ENCODE measurements around the gene PNMT. TPM values are rescaled to one million over a fixed set of nuclear protein-coding genes. Genes with fewer than 3 reads are reported as not detected.

Gene PNMT
- total RNA-seq, 2 experiments from 2014 or later, result not detected

GRCh38 chr17:39627047-39627711 lies 41.1 kb upstream of the PNMT start:
- Histone ChIP-seq H3K36me3 (ENCODE audit: insufficient read depth, low read length) (no peaks in the 10 kb centered on the region), H3K4me1 (ENCODE audit: insufficient read depth, low read length, poor library complexity, severe bottlenecking) (peaks cover 25% of the 10 kb centered on the region), H3K4me2 (ENCODE audit: low read length) (no peak overlapping the region), H4K20me1 (ENCODE audit: insufficient read depth, low read length) (no peaks in the 10 kb centered on the region), H3K9me3 (ENCODE audit: low read length) (no peaks in the 10 kb centered on the region), H3K79me2 (ENCODE audit: insufficient read depth, low read depth, low read length) (no peaks in the 10 kb centered on the region), H3K4me3 (ENCODE audit: low read depth, low read length, poor library complexity, severe bottlenecking) (no peak overlapping the region), H3K9me2 (ENCODE audit: insufficient read depth, low read length) (no peaks in the 10 kb centered on the region), H3K27ac (ENCODE audit: low read depth, low read length, poor library complexity, severe bottlenecking) (no peak overlapping the region), H2AFZ (ENCODE audit: low read length) (no peak overlapping the region)
- POLR2A ChIA-PET, result no interaction called here
- no peak for TF ChIP-seq EZH2phosphoT487 (IDR thresholded peaks at IDR 0.05; ENCODE audit: borderline replicate concordance, low read depth, low read length)
- no peak for TF ChIP-seq CTCF (conservative IDR thresholded peaks at IDR 0.05; ENCODE audit: low read length)
- BruUV-seq (replicated peaks), result no TSS peak
- CTCF ChIA-PET (ENCODE audit: unreplicated experiment), result no interaction called here
- intact Hi-C loops (cut with micrococcal nuclease; ENCODE audit: unreplicated experiment), result no loop called here
- no peak for DNase-seq (ENCODE audit: low spot score)

GRCh38 chr17:39627712-39628516 lies 40.3 kb upstream of the PNMT start:
- Histone ChIP-seq H3K4me2 (ENCODE audit: low read length) (no peak overlapping the region), H3K36me3 (ENCODE audit: insufficient read depth, low read length) (no peaks in the 10 kb centered on the region), H3K27ac (ENCODE audit: low read depth, low read length, poor library complexity, severe bottlenecking) (no peak overlapping the region), H3K9me2 (ENCODE audit: insufficient read depth, low read length) (no peaks in the 10 kb centered on the region), H3K79me2 (ENCODE audit: insufficient read depth, low read depth, low read length) (no peaks in the 10 kb centered on the region), H3K4me3 (ENCODE audit: low read depth, low read length, poor library complexity, severe bottlenecking) (no peak overlapping the region), H4K20me1 (ENCODE audit: insufficient read depth, low read length) (no peaks in the 10 kb centered on the region), H3K9me3 (ENCODE audit: low read length) (no peaks in the 10 kb centered on the region), H3K4me1 (ENCODE audit: insufficient read depth, low read length, poor library complexity, severe bottlenecking) (peaks cover 22% of the 10 kb centered on the region), H2AFZ (ENCODE audit: low read length) (no peak overlapping the region)
- DNase-seq (ENCODE audit: low spot score), result no peak
- ChIA-PET POLR2A (interaction anchor here (0.6 to 1.5 kb wide), 2 partner anchors 10 to 393 kb away, joined by 3 to 6 read pairs; no protein-coding TSS in a partner anchor), CTCF (ENCODE audit: unreplicated experiment) (interaction anchor here (0.6 to 0.7 kb wide), 2 partner anchors 43 to 228 kb away, joined by 5 to 6 read pairs; no protein-coding TSS in a partner anchor)
- TF ChIP-seq EZH2phosphoT487 (IDR thresholded peaks at IDR 0.05; ENCODE audit: borderline replicate concordance, low read depth, low read length) (no peak), CTCF (conservative IDR thresholded peaks at IDR 0.05; ENCODE audit: low read length) (no peak)
- no TSS peak for BruUV-seq (replicated peaks)
- intact Hi-C loops (cut with micrococcal nuclease; ENCODE audit: unreplicated experiment), result no loop called here
